ENCODE results near the gene CADM2.

Gene CADM2

GRCh38 chr3:85604641-85605040, 645.9 kb downstream of the CADM2 start:
- H3K4me3 ChIP-seq (ENCODE audit: low read depth, low read length) = no peak overlapping the region
- no peak for DNase-seq (ENCODE audit: low read depth, low spot score)
- ChIA-PET POLR2A (no interaction called here), CTCF (no interaction called here)
- no peak for TF ChIP-seq CTCF (IDR thresholded peaks at IDR 0.05; ENCODE audit: insufficient read depth, low read length, missing control alignments)

- H3K4me3 ChIP-seq (ENCODE audit: low read depth, low read length) = no peak overlapping the region
- ChIA-PET CTCF (no interaction called here), POLR2A (no interaction called here)
- DNase-seq (ENCODE audit: low read depth, low spot score) = no peak
- TF ChIP-seq CTCF (IDR thresholded peaks at IDR 0.05; ENCODE audit: insufficient read depth, low read length, missing control alignments) = no peak
Measured at GRCh38 chr3:85605066-85605465, 646.3 kb downstream of the CADM2 start.

- no peak for DNase-seq (ENCODE audit: low read depth, low spot score)
- no peak for TF ChIP-seq CTCF (IDR thresholded peaks at IDR 0.05; ENCODE audit: insufficient read depth, low read length, missing control alignments)
- ChIA-PET POLR2A (no interaction called here), CTCF (no interaction called here)
- no peak overlapping the region for H3K4me3 ChIP-seq (ENCODE audit: low read depth, low read length)
Measured at GRCh38 chr3:85626662-85627061, 667.9 kb downstream of the CADM2 start.

GRCh38 chr3:85627932-85628331, 669.1 kb downstream of the CADM2 start:
- H3K4me3 ChIP-seq (ENCODE audit: low read depth, low read length) = no peak overlapping the region
- TF ChIP-seq CTCF (IDR thresholded peaks at IDR 0.05; ENCODE audit: insufficient read depth, low read length, missing control alignments) = no peak
- DNase-seq (ENCODE audit: low read depth, low spot score) = no peak
- CTCF ChIA-PET = no interaction called here
- POLR2A ChIA-PET = no interaction called here

GRCh38 chr3:85631070-85631469, 672.3 kb downstream of the CADM2 start:
- ChIA-PET CTCF (no interaction called here), POLR2A (no interaction called here)
- H3K4me3 ChIP-seq (ENCODE audit: low read depth, low read length) = no peak overlapping the region
- no peak for DNase-seq (ENCODE audit: low read depth, low spot score)
- no peak for TF ChIP-seq CTCF (IDR thresholded peaks at IDR 0.05; ENCODE audit: insufficient read depth, low read length, missing control alignments)

- TF ChIP-seq CTCF (IDR thresholded peaks at IDR 0.05; ENCODE audit: insufficient read depth, low read length, missing control alignments) = no peak
- ChIA-PET CTCF (no interaction called here), POLR2A (no interaction called here)
- DNase-seq (ENCODE audit: low read depth, low spot score) = no peak
- H3K4me3 ChIP-seq (ENCODE audit: low read depth, low read length) = no peak overlapping the region
Measured at GRCh38 chr3:85632921-85633320, 674.1 kb downstream of the CADM2 start.
